Mammary epithelial cell (primary cell): ENCODE measurements around the gene NTN4.

ENCODE experiments used
- CTCF ChIP-seq, 2 donors: IDR thresholded peaks in 1 of 2; conservative IDR thresholded peaks in 1 of 2; 2 replicates each; pipeline ENCODE4 v1.5.1; 2011 to 2012; ENCODE audit warnings: inconsistent platforms in 2 of 2, low read length in 2 of 2, mild to moderate bottlenecking in 2 of 2, control low read depth in 1 of 2, low read depth in 1 of 2; ENCODE audit not compliant: insufficient read depth in 1 of 2; ENCODE audit errors: extremely low read depth in 1 of 2
- EZH2 ChIP-seq: IDR thresholded peaks from 2 replicates; pipeline ENCODE4 v1.6.1; 2012; ENCODE audit warnings: low read length, inconsistent platforms, borderline replicate concordance

GRCh38 chr12:95720146-95720545 is 70.4 kb downstream of the NTN4 start:
- TF ChIP-seq EZH2 (no peak), CTCF (conservative IDR thresholded peaks at IDR 0.05 in 1 of 2, IDR thresholded peaks at IDR 0.05 in 1 of 2; ENCODE audit: extremely low read depth in 1 of 2, insufficient read depth in 1 of 2, low read depth in 1 of 2, low read length in 2 of 2) (no peak)
